IPS DF 6.9 (cell line): ENCODE results near the gene CDC7.

ENCODE experiments used
- DNase-seq: peaks from one replicate; pipeline ENCODE4 v3.0.0-alpha.2; 2013; ENCODE audit warnings: low read depth, low spot score
- H3K27ac ChIP-seq: one replicate; pipeline ENCODE4 v1.5.1; 2013; ENCODE audit warnings: low read length, control low read depth
- H3K27me3 ChIP-seq: 2 replicates; pipeline ENCODE4 v1.6.1; 2013; ENCODE audit warnings: mild to moderate bottlenecking, low read length; ENCODE audit not compliant: control insufficient read depth, insufficient read depth
- H3K36me3 ChIP-seq: 2 replicates; pipeline ENCODE4 v1.6.1; 2013; ENCODE audit warnings: low read length; ENCODE audit not compliant: control insufficient read depth, insufficient read depth
- H3K4me1 ChIP-seq: 2 replicates; pipeline ENCODE4 v1.6.1; 2013; ENCODE audit warnings: low read length; ENCODE audit not compliant: control insufficient read depth, insufficient read depth
- H3K4me3 ChIP-seq: 2 replicates; pipeline ENCODE4 v1.5.1; 2013; ENCODE audit warnings: mild to moderate bottlenecking, low read length
- H3K9me3 ChIP-seq: 2 replicates; pipeline ENCODE4 v1.6.1; 2013; ENCODE audit warnings: low read length, inconsistent platforms; ENCODE audit not compliant: control insufficient read depth, insufficient read depth
- WGBS: extraction: QIAGEN DNeasy Blood & Tissue Kit; methylation state at CpG from one replicate; pipeline ENCODE4 v1.1.7; 2013; ENCODE audit warnings: mixed read lengths, missing lambda C conversion rate; ENCODE audit not compliant: insufficient read length, insufficient coverage; 5-methylcytosine and 5-hydroxymethylcytosine counted together

CDC7 gene

DNA sequence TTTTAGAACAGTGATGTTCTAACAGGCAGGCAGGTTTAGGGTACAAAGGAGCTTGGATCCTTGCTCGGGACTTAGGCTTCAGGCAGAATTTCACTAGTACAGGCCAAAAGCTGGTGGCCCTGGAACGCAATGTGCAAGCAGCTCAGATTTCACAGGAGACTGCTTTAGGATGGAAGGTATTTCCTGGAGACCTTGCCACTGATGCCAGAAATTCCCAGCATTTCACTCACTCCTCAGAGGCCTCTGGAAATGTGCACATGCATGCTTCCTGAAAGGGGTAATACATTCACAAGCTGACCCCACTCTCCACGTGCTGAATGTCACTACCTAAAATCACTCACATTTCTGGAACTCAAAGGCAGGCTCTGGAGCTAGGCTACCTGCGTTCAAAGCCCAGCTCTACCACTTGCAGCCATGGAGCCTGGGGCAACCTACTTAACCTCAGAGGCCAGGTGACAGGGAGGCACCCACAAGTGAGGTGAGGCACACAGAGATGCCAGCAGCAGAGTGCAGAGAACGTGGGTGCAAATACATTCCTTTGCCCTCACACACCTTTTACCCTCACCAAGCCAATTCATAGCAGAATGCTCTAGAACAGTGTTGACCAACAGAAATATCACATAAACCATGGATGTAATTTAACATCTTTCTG is 56.5 kb downstream of the CDC7 start:
- H3K36me3 ChIP-seq, result no peaks in the 10 kb centered on the region
- H3K27me3 ChIP-seq, result no peaks in the 10 kb centered on the region
- H3K9me3 ChIP-seq, result no peaks in the 10 kb centered on the region
- no CpG with 5 or more reads among the region's 5 CpGs for whole genome bisulfite sequencing
- H3K4me1 ChIP-seq, result no peaks in the 10 kb centered on the region
- no peak for DNase-seq
- H3K4me3 ChIP-seq, result no peak overlapping the region
- H3K27ac ChIP-seq, result no peak overlapping the region

DNA sequence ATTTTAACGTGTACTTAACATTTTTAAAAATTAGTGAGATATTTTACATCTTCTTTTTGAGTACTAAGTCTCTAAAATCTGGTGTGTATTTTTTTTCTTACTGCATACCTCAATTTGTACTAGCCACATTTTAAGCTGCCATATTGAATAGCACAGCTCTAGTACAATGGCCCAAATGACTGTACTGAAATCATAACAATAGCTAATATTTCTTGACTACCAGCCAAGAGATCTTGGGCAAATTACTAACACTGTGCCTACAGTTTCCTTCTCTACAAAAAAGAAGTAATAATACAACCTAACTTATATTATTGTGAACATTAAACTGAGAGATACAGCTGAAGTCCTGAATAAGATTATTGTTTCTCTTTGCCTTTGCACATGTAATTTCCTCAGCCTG is 57.2 kb downstream of the CDC7 start:
- no peaks in the 10 kb centered on the region for H3K9me3 ChIP-seq
- no CpG with 5 or more reads among the region's 1 CpG for WGBS
- no peaks in the 10 kb centered on the region for H3K27me3 ChIP-seq
- H3K4me3 ChIP-seq, result no peak overlapping the region
- H3K4me1 ChIP-seq, result no peaks in the 10 kb centered on the region
- H3K27ac ChIP-seq, result no peak overlapping the region
- no peak for DNase-seq
- H3K36me3 ChIP-seq, result no peaks in the 10 kb centered on the region

DNA sequence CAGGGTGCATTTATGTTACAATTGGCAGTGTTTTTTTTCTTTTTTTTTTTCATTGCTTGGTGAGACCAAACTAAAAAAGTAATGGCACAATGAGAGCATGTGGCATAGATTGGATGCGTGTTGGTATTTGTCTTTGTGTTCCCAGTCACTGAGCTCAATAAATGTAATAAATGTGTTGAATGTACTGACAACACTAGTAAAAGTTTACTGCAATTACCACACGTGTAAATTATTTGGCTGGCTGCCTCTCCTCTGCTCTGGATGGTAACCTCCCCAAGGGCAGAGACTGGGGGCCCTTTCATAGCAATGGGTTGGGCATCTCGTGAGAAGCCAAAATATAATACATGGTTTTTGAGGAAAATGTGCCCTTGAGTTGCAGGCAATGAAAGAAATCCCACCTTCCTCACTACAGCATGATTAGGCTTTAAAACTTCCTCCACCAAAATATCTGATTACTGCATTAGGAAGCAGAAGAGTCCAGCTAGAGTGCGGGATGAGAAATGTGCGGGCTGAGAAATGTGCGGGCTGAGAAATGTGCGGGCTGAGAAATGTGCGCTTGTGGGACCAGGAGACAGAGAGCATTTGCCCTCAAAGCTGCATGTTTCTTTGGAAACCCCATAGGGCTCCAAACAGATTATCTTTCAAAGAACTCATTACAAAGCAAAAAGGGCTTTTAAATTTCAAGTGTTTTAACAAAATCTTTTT is 58.5 kb downstream of the CDC7 start:
- H3K27me3 ChIP-seq, result no peaks in the 10 kb centered on the region
- DNase-seq, result no peak
- no CpG with 5 or more reads among the region's 8 CpGs for WGBS
- H3K4me1 ChIP-seq, result no peaks in the 10 kb centered on the region
- no peak overlapping the region for H3K27ac ChIP-seq
- H3K36me3 ChIP-seq, result no peaks in the 10 kb centered on the region
- no peak overlapping the region for H3K4me3 ChIP-seq
- H3K9me3 ChIP-seq, result no peaks in the 10 kb centered on the region

DNA sequence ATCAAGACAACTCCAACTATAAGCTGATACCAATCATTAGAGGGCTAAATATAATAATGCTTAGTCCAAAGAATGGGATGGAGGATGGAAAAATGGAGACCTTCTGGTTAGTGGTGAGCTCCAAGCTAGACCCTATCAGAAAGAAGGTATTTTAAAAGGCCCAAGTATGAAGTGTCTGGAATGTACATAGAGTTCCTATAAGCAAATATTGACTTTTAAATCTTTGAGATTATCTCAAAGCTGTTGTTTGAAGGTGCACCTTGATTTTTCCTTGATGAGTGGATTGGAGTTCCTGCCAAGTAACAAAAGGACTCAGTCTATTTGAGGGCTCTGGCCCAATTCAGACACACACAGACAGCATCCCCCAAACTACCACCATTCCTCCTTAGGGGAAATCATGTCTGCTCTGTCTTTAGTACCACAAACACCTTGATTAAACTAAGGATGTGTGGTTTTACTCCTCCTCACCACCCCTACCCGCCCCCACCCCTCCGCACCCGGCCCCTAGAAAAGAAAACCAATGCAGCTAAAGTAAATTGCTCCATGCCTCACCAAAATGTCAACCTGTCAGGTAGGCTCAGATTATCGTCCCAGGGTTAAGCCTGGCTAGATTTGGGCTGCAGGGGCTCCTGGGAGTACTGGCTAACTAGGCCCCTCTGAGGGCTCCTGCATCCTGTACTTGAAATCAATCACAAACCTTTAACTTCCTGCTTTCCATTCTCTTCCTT is 59.4 kb downstream of the CDC7 start:
- H3K27ac ChIP-seq, result no peak overlapping the region
- no peak overlapping the region for H3K4me3 ChIP-seq
- H3K9me3 ChIP-seq, result no peaks in the 10 kb centered on the region
- no CpG with 5 or more reads among the region's 4 CpGs for WGBS
- no peaks in the 10 kb centered on the region for H3K27me3 ChIP-seq
- DNase-seq, result no peak
- H3K4me1 ChIP-seq, result no peaks in the 10 kb centered on the region
- no peaks in the 10 kb centered on the region for H3K36me3 ChIP-seq

DNA sequence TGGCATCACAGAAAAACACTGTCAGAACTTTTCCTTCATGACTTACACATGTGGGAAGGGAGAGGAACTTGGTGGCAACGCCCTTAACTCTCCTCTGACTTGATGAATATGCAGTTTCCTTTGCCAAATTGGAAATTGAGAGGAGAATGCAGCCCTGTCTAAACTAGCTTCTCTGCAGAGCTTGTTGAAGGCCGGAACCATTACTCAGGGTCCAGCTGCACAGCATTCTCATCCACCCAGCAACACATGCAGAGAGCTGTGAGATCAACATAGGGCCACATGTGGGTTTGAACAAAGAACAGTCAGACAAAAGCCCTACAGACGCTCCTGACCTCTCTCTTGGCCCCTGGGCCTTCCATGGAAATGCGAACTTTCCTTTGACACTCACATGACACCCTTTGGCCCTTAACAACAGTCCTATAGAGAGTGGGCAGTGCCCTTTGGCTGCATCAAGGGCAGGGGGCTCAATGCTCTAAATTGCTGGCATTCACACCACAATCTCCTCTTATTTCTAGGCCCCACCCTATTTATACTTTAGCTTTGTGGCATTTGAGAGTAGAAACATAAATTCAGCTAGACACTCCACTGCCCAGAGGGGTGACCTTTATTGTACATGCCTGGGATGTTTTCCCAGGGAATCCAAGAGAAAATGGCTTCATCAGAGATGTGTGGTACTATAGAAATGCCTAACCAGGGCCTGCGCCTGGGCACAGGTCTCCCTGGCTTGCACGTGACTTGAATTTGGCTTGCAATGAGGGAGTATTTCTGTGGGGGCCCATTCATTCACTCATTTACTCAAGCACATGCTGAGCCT is 64.4 kb downstream of the CDC7 start:
- Histone ChIP-seq H3K27ac (no peak overlapping the region), H3K4me3 (no peak overlapping the region), H3K27me3 (no peaks in the 10 kb centered on the region), H3K4me1 (no peaks in the 10 kb centered on the region), H3K9me3 (no peaks in the 10 kb centered on the region), H3K36me3 (no peaks in the 10 kb centered on the region)
- WGBS, result no CpG with 5 or more reads among the region's 6 CpGs
- no peak for DNase-seq

DNA sequence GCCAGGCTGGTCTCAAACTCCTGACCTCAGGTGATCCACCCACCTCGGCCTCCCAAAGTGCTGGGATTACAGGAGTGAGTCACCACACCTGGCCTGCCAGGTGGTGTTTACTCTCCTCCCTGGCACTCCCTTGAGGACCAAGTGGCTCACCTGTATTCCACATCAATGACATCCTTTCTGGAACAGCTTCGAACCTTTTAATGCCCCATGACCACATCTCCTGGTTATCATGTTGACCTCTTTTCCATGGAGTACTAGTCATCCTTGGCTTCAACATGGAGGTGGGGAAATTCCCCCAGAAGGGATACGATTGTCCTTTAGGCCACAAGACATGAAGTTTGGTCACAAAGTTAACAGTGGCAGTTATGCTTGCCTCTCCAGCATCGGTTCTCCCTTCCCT is 66.9 kb downstream of the CDC7 start:
- Histone ChIP-seq H3K27ac (no peak overlapping the region), H3K4me3 (no peak overlapping the region), H3K27me3 (no peaks in the 10 kb centered on the region; the same call in 1 of the 2 replicates), H3K4me1 (no peaks in the 10 kb centered on the region), H3K9me3 (no peaks in the 10 kb centered on the region), H3K36me3 (no peaks in the 10 kb centered on the region)
- DNase-seq, result no peak
- WGBS, result no CpG with 5 or more reads among the region's 4 CpGs

DNA sequence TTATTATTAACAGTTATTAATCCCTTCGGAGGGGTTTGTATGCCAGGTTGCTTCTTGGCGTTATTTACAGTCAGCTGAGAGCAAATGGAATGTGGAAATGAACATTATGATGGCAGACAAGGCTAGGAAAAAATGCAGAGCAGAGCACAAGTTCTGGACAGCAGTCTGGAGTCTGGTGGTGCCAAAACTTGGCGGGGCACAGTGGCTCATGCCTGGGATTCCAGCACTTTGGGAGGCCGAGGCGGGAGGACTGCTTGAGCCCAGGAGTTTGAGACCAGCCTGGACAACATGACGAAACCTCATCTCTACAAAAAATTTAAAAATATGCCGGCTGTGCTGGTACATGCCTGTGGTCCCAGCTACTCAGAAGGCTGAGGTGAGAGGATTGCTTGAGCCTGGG is 67.6 kb downstream of the CDC7 start:
- Histone ChIP-seq H3K27ac (no peak overlapping the region), H3K9me3 (no peaks in the 10 kb centered on the region), H3K4me1 (no peaks in the 10 kb centered on the region), H3K4me3 (no peak overlapping the region), H3K27me3 (no peaks in the 10 kb centered on the region; the same call in 1 of the 2 replicates), H3K36me3 (no peaks in the 10 kb centered on the region)
- DNase-seq, result no peak
- no CpG with 5 or more reads among the region's 7 CpGs for WGBS

DNA sequence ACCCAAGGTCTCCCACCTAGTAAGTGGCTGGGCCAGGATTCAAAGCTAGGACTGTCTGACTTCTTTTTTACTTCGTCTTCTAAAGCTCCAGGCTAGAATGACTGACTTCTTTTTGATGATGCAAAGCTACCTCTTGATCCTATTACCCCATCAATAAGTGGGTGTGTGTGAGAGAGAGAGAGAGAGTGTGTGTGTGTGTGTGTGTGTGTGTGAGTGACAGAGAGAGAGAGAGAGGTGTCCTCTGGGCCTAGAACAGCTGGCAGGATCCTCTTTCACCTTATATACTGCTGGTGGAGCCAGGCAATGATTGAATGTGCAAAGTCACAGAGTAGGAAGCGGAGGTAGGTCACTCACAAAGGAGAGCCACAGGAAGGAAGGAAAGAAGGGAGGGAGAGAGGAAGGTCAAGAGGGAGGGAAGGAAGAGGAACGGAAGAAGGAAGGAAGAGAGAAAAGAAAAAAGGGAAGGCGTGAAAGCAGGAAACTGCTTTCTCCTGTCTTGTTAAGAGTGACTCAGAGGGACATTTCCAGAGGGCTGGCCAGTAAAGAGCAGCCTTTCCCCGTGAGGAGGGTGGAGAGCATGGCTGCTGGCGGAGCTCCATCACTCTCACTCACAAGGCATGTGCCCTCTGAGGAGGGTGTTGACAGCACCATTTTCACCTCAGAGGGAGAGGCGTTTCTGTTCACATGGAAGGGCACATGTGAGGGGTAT is 68.9 kb downstream of the CDC7 start:
- Histone ChIP-seq H3K27me3 (no peaks in the 10 kb centered on the region; the same call in 1 of the 2 replicates), H3K4me1 (no peaks in the 10 kb centered on the region), H3K36me3 (no peaks in the 10 kb centered on the region), H3K9me3 (no peaks in the 10 kb centered on the region), H3K27ac (no peak overlapping the region), H3K4me3 (no peak overlapping the region)
- no peak for DNase-seq
- WGBS, result no CpG with 5 or more reads among the region's 7 CpGs

DNA sequence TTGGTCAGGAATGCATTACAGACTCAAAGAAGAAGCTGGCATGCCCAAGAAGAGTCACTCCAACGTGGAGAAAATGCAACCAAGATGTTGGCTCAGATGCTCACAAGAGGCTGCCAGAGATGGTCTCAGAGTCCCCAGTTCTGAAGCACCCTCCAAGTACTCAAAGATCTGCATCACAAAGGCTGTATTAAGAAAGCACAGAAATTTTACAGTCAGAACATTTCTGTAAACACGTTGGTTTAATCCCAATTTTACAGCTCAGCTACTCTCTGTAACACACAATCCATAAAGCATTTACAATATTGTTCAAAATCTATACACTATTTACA is 69.4 kb downstream of the CDC7 start:
- no peak overlapping the region for H3K4me3 ChIP-seq
- H3K9me3 ChIP-seq, result no peaks in the 10 kb centered on the region
- WGBS, result no CpG with 5 or more reads among the region's 2 CpGs
- DNase-seq, result no peak
- H3K27me3 ChIP-seq, result no peaks in the 10 kb centered on the region; the same call in 1 of the 2 replicates
- H3K36me3 ChIP-seq, result no peaks in the 10 kb centered on the region
- H3K27ac ChIP-seq, result no peak overlapping the region
- no peaks in the 10 kb centered on the region for H3K4me1 ChIP-seq

DNA sequence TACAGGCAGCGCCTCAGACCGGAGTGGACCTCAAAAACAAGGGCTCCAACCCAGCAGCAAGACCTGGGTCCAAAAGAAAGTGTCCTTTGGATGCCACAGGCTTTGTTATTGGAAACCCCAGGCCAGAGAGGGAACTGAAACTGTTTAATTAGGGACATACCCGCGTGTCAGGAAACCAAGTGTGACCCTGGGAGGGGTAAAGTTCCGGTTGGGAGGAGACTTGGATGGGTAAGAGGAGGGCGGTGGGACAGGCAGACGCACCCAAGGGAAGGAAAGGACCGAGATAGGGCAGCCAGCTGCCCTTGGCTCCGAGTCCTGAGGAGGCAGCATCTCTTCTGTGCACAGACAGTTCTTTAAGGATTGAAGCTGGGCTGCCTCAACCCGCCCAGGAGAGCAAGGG is 71.4 kb downstream of the CDC7 start:
- no peaks in the 10 kb centered on the region for H3K9me3 ChIP-seq
- WGBS, result no CpG with 5 or more reads among the region's 10 CpGs
- no peak overlapping the region for H3K27ac ChIP-seq
- DNase-seq, result no peak
- no peaks in the 10 kb centered on the region for H3K4me1 ChIP-seq
- no peak overlapping the region for H3K4me3 ChIP-seq
- H3K36me3 ChIP-seq, result no peaks in the 10 kb centered on the region
- no peaks in the 10 kb centered on the region; the same call in 1 of the 2 replicates for H3K27me3 ChIP-seq
